Measurements from ENCODE around the gene HOOK2. TPM values are rescaled to one million over a fixed set of nuclear protein-coding genes. Genes with fewer than 3 reads are reported as not detected.

Gene HOOK2
- total and polyA plus RNA-seq, 9 of the 15 experiments (the other 6 are each of a cell fraction or from before 2014, with no cell fraction given), result 1.3 to 17.2 (median 9.9) TPM

- no peak for TF ChIP-seq NR0B1 (IDR thresholded peaks at IDR 0.05; ENCODE audit: partially characterized antibody)
- 0 out of 2 replicates have a peak, but pooled peaks have one; percentile 53 for TF ChIP-seq THRAP3 (IDR thresholded peaks at IDR 0.05; ENCODE audit: borderline replicate concordance)
- no peak for TF ChIP-seq HEY1 (CRISPR knock-in tag; IDR thresholded peaks at IDR 0.05; ENCODE audit: borderline replicate concordance)
- TF ChIP-seq BCLAF1 (IDR thresholded peaks at IDR 0.05; ENCODE audit: borderline replicate concordance in 1 of 2, control insufficient read depth in 1 of 2, low read depth in 2 of 2, low read length in 1 of 2), result no peak; a peak in 1 of 4 replicates
- no peak for TF ChIP-seq ZNF311 (CRISPR knock-in tag; IDR thresholded peaks at IDR 0.05)
- TF ChIP-seq PKNOX1 (IDR thresholded peaks at IDR 0.05), result 0 out of 2 replicates have a peak, but pooled peaks have one; percentile 13
- TF ChIP-seq CSDE1 (IDR thresholded peaks at IDR 0.05), result no peak; a peak in 1 of 4 replicates
- TF ChIP-seq ZNF785 (CRISPR knock-in tag; IDR thresholded peaks at IDR 0.05), result no peak
- TF ChIP-seq GABPB1 (CRISPR knock-in tag; IDR thresholded peaks at IDR 0.05), result peak; percentile 79; the same call in 1 of the 2 replicates
- no peak for TF ChIP-seq ZNF75A (CRISPR knock-in tag; IDR thresholded peaks at IDR 0.05)
- TF ChIP-seq DMBX1 (CRISPR knock-in tag; IDR thresholded peaks at IDR 0.05; ENCODE audit: borderline replicate concordance), result peak; percentile 76; the same call in 1 of the 2 replicates
- TF ChIP-seq ID3 (CRISPR knock-in tag; IDR thresholded peaks at IDR 0.05), result no peak
- 0 out of 2 replicates have a peak, but pooled peaks have one; percentile 12 for TF ChIP-seq ID3 (tag; IDR thresholded peaks at IDR 0.05)
- no peak for TF ChIP-seq TAL1 (IDR thresholded peaks at IDR 0.05)
- no peak for TF ChIP-seq ZNF695 (CRISPR knock-in tag; IDR thresholded peaks at IDR 0.05)
- TF ChIP-seq E2F5 (CRISPR knock-in tag; IDR thresholded peaks at IDR 0.05), result no peak
- TF ChIP-seq PATZ1 (CRISPR knock-in tag; IDR thresholded peaks at IDR 0.05; ENCODE audit: borderline replicate concordance), result no peak
- TF ChIP-seq PURB (CRISPR knock-in tag; IDR thresholded peaks at IDR 0.05; ENCODE audit: low read depth), result no peak
These were observed 52.6 kb downstream of the HOOK2 start (continued) for GRCh38 chr19:12722566-12723380.
